GM12874 (cell line): Measurements from ENCODE around the gene FOXF1.

Source experiments
- TF ChIP-seq, protein P1 (sequence below): IDR thresholded peaks from 2 replicates; pipeline ENCODE4 v1.5.1; 2011; ENCODE audit warnings: low read depth, mild to moderate bottlenecking, control low read depth, low read length, moderate library complexity; ENCODE audit not compliant: insufficient read depth

The FOXF1 gene

DNA sequence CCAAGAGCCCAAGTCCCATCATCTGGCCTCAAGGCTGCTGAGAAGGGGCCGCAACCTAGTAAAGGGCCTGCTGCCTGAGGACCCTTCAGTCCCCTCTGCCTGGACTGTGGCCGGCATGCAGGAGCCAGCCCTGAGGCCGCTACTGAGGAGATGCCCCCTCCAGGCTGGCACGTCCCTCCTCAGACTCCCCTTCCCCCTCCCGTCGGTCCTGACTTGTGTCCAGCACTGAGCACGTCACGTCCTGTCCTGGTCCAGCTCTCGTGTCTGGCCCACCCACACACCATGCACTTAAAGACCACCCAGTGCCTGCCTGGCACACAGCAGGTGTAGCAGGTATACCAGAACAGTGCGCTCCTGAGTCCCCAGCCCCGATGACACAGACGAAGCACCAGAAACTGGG lies 35.2 kb downstream of the FOXF1 start:
- TF ChIP-seq, protein P1, sequence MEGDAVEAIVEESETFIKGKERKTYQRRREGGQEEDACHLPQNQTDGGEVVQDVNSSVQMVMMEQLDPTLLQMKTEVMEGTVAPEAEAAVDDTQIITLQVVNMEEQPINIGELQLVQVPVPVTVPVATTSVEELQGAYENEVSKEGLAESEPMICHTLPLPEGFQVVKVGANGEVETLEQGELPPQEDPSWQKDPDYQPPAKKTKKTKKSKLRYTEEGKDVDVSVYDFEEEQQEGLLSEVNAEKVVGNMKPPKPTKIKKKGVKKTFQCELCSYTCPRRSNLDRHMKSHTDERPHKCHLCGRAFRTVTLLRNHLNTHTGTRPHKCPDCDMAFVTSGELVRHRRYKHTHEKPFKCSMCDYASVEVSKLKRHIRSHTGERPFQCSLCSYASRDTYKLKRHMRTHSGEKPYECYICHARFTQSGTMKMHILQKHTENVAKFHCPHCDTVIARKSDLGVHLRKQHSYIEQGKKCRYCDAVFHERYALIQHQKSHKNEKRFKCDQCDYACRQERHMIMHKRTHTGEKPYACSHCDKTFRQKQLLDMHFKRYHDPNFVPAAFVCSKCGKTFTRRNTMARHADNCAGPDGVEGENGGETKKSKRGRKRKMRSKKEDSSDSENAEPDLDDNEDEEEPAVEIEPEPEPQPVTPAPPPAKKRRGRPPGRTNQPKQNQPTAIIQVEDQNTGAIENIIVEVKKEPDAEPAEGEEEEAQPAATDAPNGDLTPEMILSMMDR: no peak

- TF ChIP-seq, protein P1: no peak
Observed at GRCh38 chr16:86545954-86546637, 35.8 kb downstream of the FOXF1 start.

GRCh38 chr16:86546638-86547013 lies 36.3 kb downstream of the FOXF1 start:
- TF ChIP-seq, protein P1: no peak

- TF ChIP-seq, protein P1: no peak
Observed at GRCh38 chr16:86547286-86547685, 37.0 kb downstream of the FOXF1 start.

- TF ChIP-seq, protein P1: no peak
Observed at GRCh38 chr16:86549076-86549892, 39.0 kb downstream of the FOXF1 start.

DNA sequence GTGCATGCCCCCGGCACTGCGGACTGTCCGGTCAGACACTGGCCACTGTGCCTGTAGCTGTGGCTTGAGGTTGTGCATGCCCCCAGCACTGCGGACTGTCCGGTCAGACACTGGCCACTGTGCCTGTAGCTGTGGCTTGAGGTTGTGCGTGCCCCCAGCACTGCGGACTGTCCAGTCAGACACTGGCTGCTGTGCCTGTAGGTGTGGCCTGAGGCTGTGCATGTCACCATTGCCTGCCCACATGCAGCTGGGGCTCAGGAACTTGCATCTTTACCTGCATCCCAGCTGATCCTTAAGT lies 39.5 kb downstream of the FOXF1 start:
- TF ChIP-seq, protein P1: no peak

- TF ChIP-seq, protein P1: no peak
Observed at GRCh38 chr16:86550281-86550680, 40.0 kb downstream of the FOXF1 start.
